ENCODE data around the gene ZNF830. TPM values are rescaled to one million over a fixed set of nuclear protein-coding genes. Genes with fewer than 3 reads are reported as not detected.

The ZNF830 gene
- total RNA-seq, 2 experiments from 2014 or later, result 25.0 to 25.5 TPM

GRCh38 chr17:34979153-34979552, 17.8 kb downstream of the ZNF830 start:
- H4K20me1 ChIP-seq (ENCODE audit: insufficient read depth, low read length), result no peaks in the 10 kb centered on the region
- H3K4me1 ChIP-seq (ENCODE audit: insufficient read depth, low read length, poor library complexity, severe bottlenecking), result peaks cover 16% of the 10 kb centered on the region
- no peak for DNase-seq (ENCODE audit: low spot score)
- peak overlapping the region; percentile 99 for H3K4me2 ChIP-seq (ENCODE audit: low read length)
- H3K4me3 ChIP-seq (ENCODE audit: low read depth, low read length, poor library complexity, severe bottlenecking), result peak overlapping the region; percentile 92
- BruUV-seq (replicated peaks), result no TSS peak
- CTCF ChIA-PET (ENCODE audit: unreplicated experiment), result no interaction called here
- no peak overlapping the region for H3K27ac ChIP-seq (ENCODE audit: low read depth, low read length, poor library complexity, severe bottlenecking)
- peak overlapping the region; percentile 90; the same call in 1 of the 2 replicates for H2AFZ ChIP-seq (ENCODE audit: low read length)
- H3K36me3 ChIP-seq (ENCODE audit: insufficient read depth, low read length), result peaks cover 15% of the 10 kb centered on the region
- no peaks in the 10 kb centered on the region for H3K9me2 ChIP-seq (ENCODE audit: insufficient read depth, low read length)
- H3K79me2 ChIP-seq (ENCODE audit: insufficient read depth, low read depth, low read length), result peaks cover 22% of the 10 kb centered on the region; the same call in 1 of the 2 replicates
- POLR2A ChIA-PET, result interaction anchor here (0.6 to 1.4 kb wide), 2 partner anchors 15 to 109 kb away, joined by 3 read pairs; no protein-coding TSS in a partner anchor
- TF ChIP-seq EZH2phosphoT487 (IDR thresholded peaks at IDR 0.05; ENCODE audit: borderline replicate concordance, low read depth, low read length), result no peak
- TF ChIP-seq CTCF (conservative IDR thresholded peaks at IDR 0.05; ENCODE audit: low read length), result no peak
- no peaks in the 10 kb centered on the region for H3K9me3 ChIP-seq (ENCODE audit: low read length)
- intact Hi-C loops (cut with micrococcal nuclease; ENCODE audit: unreplicated experiment), result no loop called here

GRCh38 chr17:34979650-34980352, 18.5 kb downstream of the ZNF830 start:
- Histone ChIP-seq H3K9me3 (ENCODE audit: low read length) (no peaks in the 10 kb centered on the region), H3K79me2 (ENCODE audit: insufficient read depth, low read depth, low read length) (peaks cover 25% of the 10 kb centered on the region; the same call in 1 of the 2 replicates), H4K20me1 (ENCODE audit: insufficient read depth, low read length) (no peaks in the 10 kb centered on the region), H3K4me3 (ENCODE audit: low read depth, low read length, poor library complexity, severe bottlenecking) (peak overlapping the region; percentile 92), H2AFZ (ENCODE audit: low read length) (peak overlapping the region; percentile 90; the same call in 1 of the 2 replicates), H3K4me1 (ENCODE audit: insufficient read depth, low read length, poor library complexity, severe bottlenecking) (peaks cover 16% of the 10 kb centered on the region), H3K27ac (ENCODE audit: low read depth, low read length, poor library complexity, severe bottlenecking) (peak overlapping the region; percentile 82), H3K4me2 (ENCODE audit: low read length) (peak overlapping the region; percentile 99), H3K36me3 (ENCODE audit: insufficient read depth, low read length) (peaks cover 20% of the 10 kb centered on the region), H3K9me2 (ENCODE audit: insufficient read depth, low read length) (no peaks in the 10 kb centered on the region)
- TF ChIP-seq EZH2phosphoT487 (IDR thresholded peaks at IDR 0.05; ENCODE audit: borderline replicate concordance, low read depth, low read length), result no peak
- TF ChIP-seq CTCF (conservative IDR thresholded peaks at IDR 0.05; ENCODE audit: low read length), result no peak
- CTCF ChIA-PET (ENCODE audit: unreplicated experiment), result no interaction called here
- POLR2A ChIA-PET, result interaction anchor here (0.6 to 1.4 kb wide), 3 partner anchors 15 to 161 kb away, joined by 3 to 4 read pairs (median 3); no protein-coding TSS in a partner anchor
- intact Hi-C loops (cut with micrococcal nuclease; ENCODE audit: unreplicated experiment), result loop anchor here (2.0 to 5.0 kb wide), 3 partner anchors 109 to 138 kb away; partner anchors contain the start of gene RAD51D
- BruUV-seq (replicated peaks), result TSS peak; percentile 98
- DNase-seq (ENCODE audit: low spot score), result peak; percentile 19

GRCh38 chr17:34980353-34980680, 19.0 kb downstream of the ZNF830 start, which contains the start of gene LIG3:
Gene LIG3, plus strand, starts transcription at chr17:34980512. Its CDS starts 2,494 bp downstream, at chr17:34983006.
- POLR2A ChIA-PET, result interaction anchor here (1.7 kb wide), 1 partner anchor 16 kb away, joined by 7 read pairs; no protein-coding TSS in a partner anchor
- Histone ChIP-seq H3K9me3 (ENCODE audit: low read length) (no peaks in the 10 kb centered on the region), H3K9me2 (ENCODE audit: insufficient read depth, low read length) (no peaks in the 10 kb centered on the region), H3K27ac (ENCODE audit: low read depth, low read length, poor library complexity, severe bottlenecking) (peak within 1 kb of the TSS; percentile 82), H3K4me3 (ENCODE audit: low read depth, low read length, poor library complexity, severe bottlenecking) (peak within 1 kb of the TSS; percentile 92), H2AFZ (ENCODE audit: low read length) (peak within 1 kb of the TSS; percentile 90; the same call in 1 of the 2 replicates), H3K4me2 (ENCODE audit: low read length) (peak within 1 kb of the TSS; percentile 99), H3K4me1 (ENCODE audit: insufficient read depth, low read length, poor library complexity, severe bottlenecking) (peaks cover 16% of the 10 kb centered on the region), H4K20me1 (ENCODE audit: insufficient read depth, low read length) (no peaks in the 10 kb centered on the region), H3K36me3 (ENCODE audit: insufficient read depth, low read length) (peaks cover 26% of the 10 kb centered on the region), H3K79me2 (ENCODE audit: insufficient read depth, low read depth, low read length) (peaks cover 25% of the 10 kb centered on the region; the same call in 1 of the 2 replicates)
- TF ChIP-seq EZH2phosphoT487 (IDR thresholded peaks at IDR 0.05; ENCODE audit: borderline replicate concordance, low read depth, low read length) (no peak), CTCF (conservative IDR thresholded peaks at IDR 0.05; ENCODE audit: low read length) (no peak)
- intact Hi-C loops (cut with micrococcal nuclease; ENCODE audit: unreplicated experiment), result loop anchor here (2.0 to 5.0 kb wide), 3 partner anchors 108 to 138 kb away; partner anchors contain the start of gene RAD51D
- no TSS peak for BruUV-seq (replicated peaks)
- CTCF ChIA-PET (ENCODE audit: unreplicated experiment), result no interaction called here
- DNase-seq (ENCODE audit: low spot score), result peak; percentile 95

Data from OCI-LY7 (cell line).